Brain microvascular endothelial cell (primary cell): ENCODE measurements around the gene SH2D4B.

ENCODE experiments used
- DNase-seq: peaks from one replicate; pipeline ENCODE4 v3.0.0-alpha.2; 2020
- H3K27ac ChIP-seq: fragments of 250-450 bp; sonication (Bioruptor Pico); 2 replicates; pipeline ENCODE4 v1.5.1; 2020; ENCODE audit warnings: mild to moderate bottlenecking, moderate library complexity
- H3K27me3 ChIP-seq: fragments of 250-450 bp; sonication (Bioruptor Pico); replicated peaks from 2 replicates; pipeline ENCODE4 v1.5.1; 2020; ENCODE audit warnings: mild to moderate bottlenecking
- H3K36me3 ChIP-seq: fragments of 250-450 bp; sonication (Bioruptor Pico); replicated peaks from 2 replicates; pipeline ENCODE4 v1.5.1; 2020; ENCODE audit warnings: mild to moderate bottlenecking
- H3K4me3 ChIP-seq: 2 replicates; pipeline ENCODE4 v1.5.1; 2011; ENCODE audit warnings: low read depth, mild to moderate bottlenecking, control low read depth, low read length, moderate library complexity
- in situ Hi-C: cut with HindIII; loops from 2 replicates; pipeline ENCODE4 v1.10.0; 2017; ENCODE audit warnings: low sequenced_read_pairs, low pct_ligation_motif_present
- TF ChIP-seq, protein P1 (sequence below): IDR thresholded peaks from 2 replicates; pipeline ENCODE4 v1.5.1; 2011; ENCODE audit warnings: low read depth, mild to moderate bottlenecking, moderate library complexity, low read length, control low read depth, inconsistent platforms; ENCODE audit errors: missing control alignments

Gene SH2D4B

GRCh38 chr10:80609331-80609730 lies 71.6 kb downstream of the SH2D4B start:
- DNase-seq = no peak
- TF ChIP-seq, protein P1, sequence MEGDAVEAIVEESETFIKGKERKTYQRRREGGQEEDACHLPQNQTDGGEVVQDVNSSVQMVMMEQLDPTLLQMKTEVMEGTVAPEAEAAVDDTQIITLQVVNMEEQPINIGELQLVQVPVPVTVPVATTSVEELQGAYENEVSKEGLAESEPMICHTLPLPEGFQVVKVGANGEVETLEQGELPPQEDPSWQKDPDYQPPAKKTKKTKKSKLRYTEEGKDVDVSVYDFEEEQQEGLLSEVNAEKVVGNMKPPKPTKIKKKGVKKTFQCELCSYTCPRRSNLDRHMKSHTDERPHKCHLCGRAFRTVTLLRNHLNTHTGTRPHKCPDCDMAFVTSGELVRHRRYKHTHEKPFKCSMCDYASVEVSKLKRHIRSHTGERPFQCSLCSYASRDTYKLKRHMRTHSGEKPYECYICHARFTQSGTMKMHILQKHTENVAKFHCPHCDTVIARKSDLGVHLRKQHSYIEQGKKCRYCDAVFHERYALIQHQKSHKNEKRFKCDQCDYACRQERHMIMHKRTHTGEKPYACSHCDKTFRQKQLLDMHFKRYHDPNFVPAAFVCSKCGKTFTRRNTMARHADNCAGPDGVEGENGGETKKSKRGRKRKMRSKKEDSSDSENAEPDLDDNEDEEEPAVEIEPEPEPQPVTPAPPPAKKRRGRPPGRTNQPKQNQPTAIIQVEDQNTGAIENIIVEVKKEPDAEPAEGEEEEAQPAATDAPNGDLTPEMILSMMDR = no peak
- Histone ChIP-seq H3K27me3 (no peaks in the 10 kb centered on the region), H3K27ac (no peak overlapping the region), H3K36me3 (no peaks in the 10 kb centered on the region), H3K4me3 (no peak overlapping the region)
- in situ Hi-C loops = no loop called here

- H3K36me3 ChIP-seq = no peaks in the 10 kb centered on the region
- no peak for DNase-seq
- in situ Hi-C loops = no loop called here
- no peak overlapping the region for H3K27ac ChIP-seq
- H3K4me3 ChIP-seq = no peak overlapping the region
- TF ChIP-seq, protein P1 = no peak
- no peaks in the 10 kb centered on the region for H3K27me3 ChIP-seq
Measured at GRCh38 chr10:80611481-80612185, 73.9 kb downstream of the SH2D4B start.

GRCh38 chr10:80612261-80612660 lies 74.6 kb downstream of the SH2D4B start:
- no peaks in the 10 kb centered on the region for H3K27me3 ChIP-seq
- H3K36me3 ChIP-seq = no peaks in the 10 kb centered on the region
- in situ Hi-C loops = no loop called here
- DNase-seq = no peak
- H3K4me3 ChIP-seq = no peak overlapping the region
- H3K27ac ChIP-seq = no peak overlapping the region
- TF ChIP-seq, protein P1 = no peak

DNA sequence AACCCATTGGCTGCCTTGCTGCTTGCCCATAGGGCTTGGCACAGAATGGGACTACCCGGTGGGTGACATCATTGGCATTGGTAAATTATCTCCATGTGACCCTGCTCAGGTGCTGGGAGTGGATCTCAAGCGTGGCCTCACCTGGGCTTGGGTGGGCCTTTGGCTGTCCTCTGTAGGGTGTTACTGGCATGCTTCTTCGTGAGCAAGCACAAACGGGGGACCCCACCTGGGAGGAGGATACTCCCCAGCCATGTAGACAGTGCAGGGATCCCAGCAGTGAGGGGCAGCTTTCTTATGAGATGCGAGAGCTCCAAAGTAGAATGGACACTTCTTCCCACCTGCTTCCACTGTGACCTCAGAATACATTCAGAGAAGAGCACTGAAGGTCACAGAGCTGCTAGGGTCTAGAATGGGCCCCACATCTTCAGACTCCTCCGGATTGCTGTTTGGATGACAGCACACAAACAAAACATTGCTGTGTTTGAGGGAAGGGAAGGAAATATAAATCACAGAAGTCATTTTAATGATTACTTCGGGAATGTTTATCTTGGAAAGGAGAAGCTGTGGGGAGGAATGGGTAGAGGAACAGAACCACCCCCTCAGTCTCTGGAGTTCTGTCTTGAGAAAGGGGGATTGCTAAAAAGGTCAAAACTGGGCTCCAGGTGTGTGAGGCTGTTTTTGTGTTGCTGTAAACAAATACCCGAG lies 75.9 kb downstream of the SH2D4B start:
- no peak overlapping the region for H3K27ac ChIP-seq
- in situ Hi-C loops = no loop called here
- TF ChIP-seq, protein P1 = no peak

DNA sequence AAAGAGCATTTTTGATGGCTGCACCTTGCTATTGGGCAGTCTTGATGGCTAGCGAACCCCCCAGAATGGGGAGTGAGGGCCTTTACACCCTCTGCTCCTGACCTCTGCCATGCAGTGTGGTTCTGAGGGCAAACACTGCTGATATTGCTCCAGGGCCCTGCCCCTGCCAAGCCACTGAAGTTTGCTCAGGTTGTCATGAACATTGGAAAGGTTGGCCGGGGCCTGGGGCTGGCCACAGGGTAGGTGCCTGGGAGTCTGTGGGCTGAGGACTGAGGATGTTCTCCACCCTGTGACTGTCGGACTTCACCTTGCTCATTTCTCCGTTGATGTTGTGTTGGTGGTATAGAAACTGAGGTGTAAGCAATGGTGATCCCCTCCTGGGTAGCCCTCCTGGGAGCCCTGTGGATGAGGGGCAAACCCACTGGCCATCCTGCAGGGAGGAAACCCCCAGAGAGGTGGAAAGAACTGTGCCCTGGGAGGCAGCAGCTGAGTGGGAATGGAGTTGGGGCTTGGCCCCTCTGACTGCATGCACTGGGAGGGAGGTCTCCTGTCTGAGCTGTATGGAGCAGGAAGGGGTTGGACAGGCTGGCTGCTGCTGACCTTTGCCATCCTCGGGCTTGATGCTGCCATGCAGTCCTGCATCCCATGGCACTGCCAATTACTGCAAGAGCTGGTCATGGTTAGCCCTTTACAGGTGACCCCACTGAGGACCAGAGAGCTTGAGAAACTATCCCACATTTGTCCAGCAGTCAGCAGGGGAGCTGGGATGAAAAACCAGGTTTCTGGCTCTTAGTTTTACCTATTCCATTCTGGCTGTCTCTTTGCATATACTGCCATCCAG lies 77.1 kb downstream of the SH2D4B start:
- no peak for DNase-seq
- in situ Hi-C loops = no loop called here
- Histone ChIP-seq H3K36me3 (no peaks in the 10 kb centered on the region), H3K27ac (no peak overlapping the region), H3K4me3 (no peak overlapping the region), H3K27me3 (no peaks in the 10 kb centered on the region)
- TF ChIP-seq, protein P1 = no peak

More for the DNA sequence above, 75.9 kb downstream of the SH2D4B start:
- DNase-seq = no peak
- Histone ChIP-seq H3K36me3 (no peaks in the 10 kb centered on the region), H3K4me3 (no peak overlapping the region), H3K27me3 (no peaks in the 10 kb centered on the region)
